Endothelial cell of hepatic sinusoid (primary cell): ENCODE data around the gene CAST.
"Not testable (repeated sequence)": the region's sequence is repeated elsewhere in the genome, so short reads cannot be mapped to it uniquely, and the experiment has no call there.

Experiments
- in situ Hi-C: cut with HindIII; loops from 2 replicates; pipeline ENCODE4 v1.10.0; 2017; ENCODE audit warnings: low sequenced_read_pairs

CAST gene

GRCh38 chr5:96772111-96772510 is 109.9 kb downstream of the CAST start:
- in situ Hi-C loops: no loop called here

- in situ Hi-C loops: no loop called here
Observed at GRCh38 chr5:96772542-96772941, 110.4 kb downstream of the CAST start.

- in situ Hi-C loops: loop anchor here (5.0 kb wide), 2 partner anchors 33 to 97 kb away; no protein-coding TSS in a partner anchor
Observed at GRCh38 chr5:96775050-96775449, 112.9 kb downstream of the CAST start.

GRCh38 chr5:96775689-96776088 is 113.5 kb downstream of the CAST start:
- in situ Hi-C loops: loop anchor here (5.0 kb wide), 2 partner anchors 33 to 97 kb away; no protein-coding TSS in a partner anchor

GRCh38 chr5:96776621-96777020 is 114.4 kb downstream of the CAST start:
- in situ Hi-C loops: loop anchor here (5.0 kb wide), 2 partner anchors 34 to 96 kb away; no protein-coding TSS in a partner anchor

GRCh38 chr5:96778409-96778808 is 116.2 kb downstream of the CAST start:
- in situ Hi-C loops: loop anchor here (5.0 kb wide), 2 partner anchors 36 to 94 kb away; no protein-coding TSS in a partner anchor

- in situ Hi-C loops: no loop called here
Observed at GRCh38 chr5:96780626-96781025, 118.5 kb downstream of the CAST start.

GRCh38 chr5:96781031-96781971 is 119.1 kb downstream of the CAST start:
- in situ Hi-C loops: no loop called here

GRCh38 chr5:96783326-96783725 is 121.2 kb downstream of the CAST start:
- in situ Hi-C loops: no loop called here

- in situ Hi-C loops: no loop called here
Observed at GRCh38 chr5:96785326-96786109, 123.3 kb downstream of the CAST start.

- in situ Hi-C loops: no loop called here
Observed at GRCh38 chr5:96788112-96788749, 126.1 kb downstream of the CAST start.

GRCh38 chr5:96789794-96790330 is 127.7 kb downstream of the CAST start:
- in situ Hi-C loops: no loop called here

GRCh38 chr5:96790961-96791504 is 128.9 kb downstream of the CAST start:
- in situ Hi-C loops: no loop called here

- in situ Hi-C loops: no loop called here
Observed at GRCh38 chr5:96794757-96795156, 132.6 kb downstream of the CAST start.

- in situ Hi-C loops: no loop called here
Observed at GRCh38 chr5:96795626-96796025, 133.4 kb downstream of the CAST start.

- in situ Hi-C loops: no loop called here
Observed at GRCh38 chr5:96796434-96796833, 134.3 kb downstream of the CAST start.

GRCh38 chr5:96801718-96802117 is 139.5 kb downstream of the CAST start:
- in situ Hi-C loops: not testable (repeated sequence)

- in situ Hi-C loops: no loop called here
Observed at GRCh38 chr5:96807075-96807654, 145.0 kb downstream of the CAST start.

- in situ Hi-C loops: no loop called here
Observed at GRCh38 chr5:96808541-96808828, 146.3 kb downstream of the CAST start.

- in situ Hi-C loops: no loop called here
Observed at GRCh38 chr5:96808868-96809558, 146.8 kb downstream of the CAST start.
